ENCODE results near the gene B2M. TPM values are rescaled to one million over a fixed set of nuclear protein-coding genes. Genes with fewer than 3 reads are reported as not detected.

B2M gene
- total and polyA plus RNA-seq, 10 of the 15 experiments (the other 5 are each of a cell fraction or from before 2014, with no cell fraction given) = 2,901 to 22,794 (median 8,374) TPM

- Histone ChIP-seq H3K27me3 (replicated peaks in 1 of 2; ENCODE audit: control insufficient read depth in 2 of 2, insufficient read depth in 2 of 2, low read length in 1 of 2) (no peaks in the 10 kb centered on the region), H3K9ac (ENCODE audit: control insufficient read depth, insufficient read depth, low read length) (peak overlapping the region; percentile 35), H3K79me2 (ENCODE audit: control insufficient read depth, insufficient read depth, low read length) (peaks cover 74% of the 10 kb centered on the region), H3K9me3 (replicated peaks; ENCODE audit: control insufficient read depth, insufficient read depth, low read length) (no peaks in the 10 kb centered on the region), H4K20me1 (ENCODE audit: control insufficient read depth, insufficient read depth) (peaks cover 30% of the 10 kb centered on the region), H3K4me1 (ENCODE audit: control insufficient read depth, insufficient read depth, low read length) (peaks cover 63% of the 10 kb centered on the region), H3K4me3 (0 out of 2 replicates have a peak overlapping the region, but pooled peaks have one; percentile 99), H3K4me2 (ENCODE audit: control insufficient read depth, insufficient read depth) (peak overlapping the region; percentile 93), H2AFZ (ENCODE audit: control insufficient read depth, low read depth, low read length) (no peak overlapping the region), H3K27ac (ENCODE audit: control insufficient read depth, insufficient read depth) (no peak overlapping the region), H3K36me3 (ENCODE audit: control insufficient read depth in 2 of 2, insufficient read depth in 2 of 2, low read length in 1 of 2) (peaks cover 19 to 52% of the 10 kb centered on the region in 2 experiments)
- ChIA-PET RAD21 (ENCODE audit: unreplicated experiment) (interaction anchor here (14.2 to 18.4 kb wide), 2 partner anchors 12 to 51 kb away, joined by 231 to 653 read pairs; partner anchors contain the start of genes SPG11 and TRIM69), SMC1A (ENCODE audit: uncharacterized antibody, unreplicated experiment) (interaction anchor here (8.1 to 19.0 kb wide), 2 partner anchors 14 to 52 kb away, joined by 87 to 637 read pairs; partner anchors contain the start of genes SPG11 and TRIM69), CTCF (interaction anchor here (10.2 to 14.3 kb wide), 3 partner anchors 10 to 51 kb away, joined by 153 to 278 read pairs (median 203); partner anchors contain the start of genes SPG11 and TRIM69), POLR2A (interaction anchor here (1.2 to 24.8 kb wide), 4 partner anchors 15 to 165 kb away, joined by 3 to 718 read pairs (median 129); partner anchors contain the start of genes SPG11 and TRIM69)
- FAIRE-seq = no peak
- ATAC-seq = no peak
- intact Hi-C loops (cut with micrococcal nuclease; ENCODE audit: unreplicated experiment) (no loop called here), in situ Hi-C loops (cut with MboI) (no loop called here)
- 3% methylated on average over 2 of the region's 2 CpGs for WGBS (ENCODE audit: insufficient coverage, insufficient replicate concordance, low lambda C conversion rate, missing lambda C conversion rate)
- DNase-seq (ENCODE audit: low read depth, low spot score) = no peak
- no TSS peak for BruUV-seq (replicated peaks)
- TF ChIP-seq GABPA (IDR thresholded peaks at IDR 0.05; ENCODE audit: low read depth) = no peak
- no peak for TF ChIP-seq BHLHE40 (IDR thresholded peaks at IDR 0.05; ENCODE audit: borderline replicate concordance in 1 of 2, low read depth in 2 of 2, low read length in 1 of 2)
- no peak for TF ChIP-seq USF2 (IDR thresholded peaks at IDR 0.05; ENCODE audit: borderline replicate concordance, low read depth, low read length)
- no peak for TF ChIP-seq STAT3 (IDR thresholded peaks at IDR 0.05; ENCODE audit: low read depth, low read length)
- TF ChIP-seq SIN3A (IDR thresholded peaks at IDR 0.05; ENCODE audit: low read depth, low read length) = no peak
- TF ChIP-seq BACH1 (IDR thresholded peaks at IDR 0.05; ENCODE audit: borderline replicate concordance) = peak; percentile 32
- TF ChIP-seq SMC3 (IDR thresholded peaks at IDR 0.05; ENCODE audit: borderline replicate concordance, low read length) = no peak
- TF ChIP-seq NFIC (IDR thresholded peaks at IDR 0.05; ENCODE audit: low read depth, low read length) = 0 out of 2 replicates have a peak, but pooled peaks have one; percentile 12
- peak; percentile 53 for TF ChIP-seq POLR2AphosphoS5 (IDR thresholded peaks at IDR 0.05; ENCODE audit: low read length)
- peak; percentile 73; the same call in 1 of the 2 replicates for TF ChIP-seq ZBTB4 (CRISPR knock-in tag; IDR thresholded peaks at IDR 0.05)
- 0 out of 2 replicates have a peak, but pooled peaks have one; percentile 19 for TF ChIP-seq ATF2 (IDR thresholded peaks at IDR 0.05; ENCODE audit: low read length)
- TF ChIP-seq CHD4 (IDR thresholded peaks at IDR 0.05) = no peak
- no peak for TF ChIP-seq BRCA1 (IDR thresholded peaks at IDR 0.05; ENCODE audit: low read depth, low read length)
- TF ChIP-seq CBX3 (IDR thresholded peaks at IDR 0.05; ENCODE audit: borderline replicate concordance, low read depth) = no peak
- no peak for TF ChIP-seq IKZF2 (IDR thresholded peaks at IDR 0.05)
- no peak for TF ChIP-seq MLLT1 (IDR thresholded peaks at IDR 0.05)
- no peak for TF ChIP-seq TARDBP (IDR thresholded peaks at IDR 0.05; ENCODE audit: borderline replicate concordance)
Observed at GRCh38 chr15:44716983-44717602, 5.8 kb downstream of the B2M start.
